ENCODE data around the gene CENPB.

The CENPB gene

GRCh38 chr20:3804781-3805180, 18.2 kb upstream of the CENPB start:
- Histone ChIP-seq H3K36me3 (ENCODE audit: control insufficient read depth in 2 of 2, insufficient read depth in 2 of 2, low read length in 2 of 2) (peaks cover 42 to 45% of the 10 kb centered on the region in 2 donors), H3K4me1 (ENCODE audit: control insufficient read depth, insufficient read depth, low read length) (peaks cover 35% of the 10 kb centered on the region)

GRCh38 chr20:3804254-3804751, 17.8 kb upstream of the CENPB start:
- H3K4me1 ChIP-seq (ENCODE audit: control insufficient read depth, insufficient read depth, low read length), result peaks cover 40% of the 10 kb centered on the region
- H3K27me3 ChIP-seq (ENCODE audit: control insufficient read depth in 1 of 2, insufficient read depth in 2 of 2, low read length in 2 of 2), result no peaks in the 10 kb centered on the region
- H3K27ac ChIP-seq (ENCODE audit: low read length), result peak overlapping the region; percentile 97
- no peak overlapping the region for H3K9ac ChIP-seq (ENCODE audit: low read length in 2 of 2)
- H3K4me3 ChIP-seq (ENCODE audit: low read length in 2 of 2), result no peak overlapping the region
- H3K9me3 ChIP-seq (ENCODE audit: control insufficient read depth in 2 of 2, low read length in 2 of 2), result no peaks in the 10 kb centered on the region
- peaks cover 42 to 45% of the 10 kb centered on the region in 2 donors for H3K36me3 ChIP-seq (ENCODE audit: control insufficient read depth in 2 of 2, insufficient read depth in 2 of 2, low read length in 2 of 2)

More at GRCh38 chr20:3804781-3805180, 18.2 kb upstream of the CENPB start:
- no peak overlapping the region for H3K4me3 ChIP-seq (ENCODE audit: low read length in 2 of 2)
- H3K27ac ChIP-seq (ENCODE audit: low read length), result peak overlapping the region; percentile 97
- H3K9me3 ChIP-seq (ENCODE audit: control insufficient read depth in 2 of 2, low read length in 2 of 2), result no peaks in the 10 kb centered on the region
- no peaks in the 10 kb centered on the region for H3K27me3 ChIP-seq (ENCODE audit: control insufficient read depth in 1 of 2, insufficient read depth in 2 of 2, low read length in 2 of 2)
- peak overlapping the region in 1 of 2 donors; percentile 18 for H3K9ac ChIP-seq (ENCODE audit: low read length in 2 of 2)

GRCh38 chr20:3803854-3804253, 17.3 kb upstream of the CENPB start:
- no peak overlapping the region for H3K9ac ChIP-seq (ENCODE audit: low read length in 2 of 2)
- H3K27me3 ChIP-seq (ENCODE audit: control insufficient read depth in 1 of 2, insufficient read depth in 2 of 2, low read length in 2 of 2), result no peaks in the 10 kb centered on the region
- H3K9me3 ChIP-seq (ENCODE audit: control insufficient read depth in 2 of 2, low read length in 2 of 2), result no peaks in the 10 kb centered on the region
- peaks cover 44% of the 10 kb centered on the region for H3K4me1 ChIP-seq (ENCODE audit: control insufficient read depth, insufficient read depth, low read length)
- peaks cover 42 to 47% of the 10 kb centered on the region in 2 donors for H3K36me3 ChIP-seq (ENCODE audit: control insufficient read depth in 2 of 2, insufficient read depth in 2 of 2, low read length in 2 of 2)
- no peak overlapping the region for H3K4me3 ChIP-seq (ENCODE audit: low read length in 2 of 2)
- H3K27ac ChIP-seq (ENCODE audit: low read length), result peak overlapping the region; percentile 97

GRCh38 chr20:3803289-3803688, 16.7 kb upstream of the CENPB start:
- H3K27me3 ChIP-seq (ENCODE audit: control insufficient read depth in 1 of 2, insufficient read depth in 2 of 2, low read length in 2 of 2), result no peaks in the 10 kb centered on the region
- H3K9ac ChIP-seq (ENCODE audit: low read length in 2 of 2), result no peak overlapping the region
- H3K27ac ChIP-seq (ENCODE audit: low read length), result peak overlapping the region; percentile 97
- no peaks in the 10 kb centered on the region for H3K9me3 ChIP-seq (ENCODE audit: control insufficient read depth in 2 of 2, low read length in 2 of 2)
- peaks cover 48% of the 10 kb centered on the region for H3K4me1 ChIP-seq (ENCODE audit: control insufficient read depth, insufficient read depth, low read length)
- H3K36me3 ChIP-seq (ENCODE audit: control insufficient read depth in 2 of 2, insufficient read depth in 2 of 2, low read length in 2 of 2), result peaks cover 42 to 48% of the 10 kb centered on the region in 2 donors
- H3K4me3 ChIP-seq (ENCODE audit: low read length in 2 of 2), result no peak overlapping the region

- H3K9ac ChIP-seq (ENCODE audit: low read length in 2 of 2), result no peak overlapping the region
- no peaks in the 10 kb centered on the region for H3K27me3 ChIP-seq (ENCODE audit: control insufficient read depth in 1 of 2, insufficient read depth in 2 of 2, low read length in 2 of 2)
- peaks cover 42 to 48% of the 10 kb centered on the region in 2 donors for H3K36me3 ChIP-seq (ENCODE audit: control insufficient read depth in 2 of 2, insufficient read depth in 2 of 2, low read length in 2 of 2)
- H3K9me3 ChIP-seq (ENCODE audit: control insufficient read depth in 2 of 2, low read length in 2 of 2), result no peaks in the 10 kb centered on the region
- H3K4me3 ChIP-seq (ENCODE audit: low read length in 2 of 2), result no peak overlapping the region
- H3K4me1 ChIP-seq (ENCODE audit: control insufficient read depth, insufficient read depth, low read length), result peaks cover 48% of the 10 kb centered on the region
- no peak overlapping the region for H3K27ac ChIP-seq (ENCODE audit: low read length)
These were observed 16.1 kb upstream of the CENPB start for GRCh38 chr20:3802524-3803239.

- Histone ChIP-seq H3K27ac (ENCODE audit: low read length) (no peak overlapping the region), H3K36me3 (ENCODE audit: control insufficient read depth in 2 of 2, insufficient read depth in 2 of 2, low read length in 2 of 2) (peaks cover 42 to 48% of the 10 kb centered on the region in 2 donors), H3K9ac (ENCODE audit: low read length in 2 of 2) (no peak overlapping the region), H3K27me3 (ENCODE audit: control insufficient read depth in 1 of 2, insufficient read depth in 2 of 2, low read length in 2 of 2) (no peaks in the 10 kb centered on the region), H3K4me1 (ENCODE audit: control insufficient read depth, insufficient read depth, low read length) (peaks cover 48% of the 10 kb centered on the region), H3K9me3 (ENCODE audit: control insufficient read depth in 2 of 2, low read length in 2 of 2) (no peaks in the 10 kb centered on the region), H3K4me3 (ENCODE audit: low read length in 2 of 2) (no peak overlapping the region)
These were observed 15.3 kb upstream of the CENPB start for GRCh38 chr20:3801846-3802245.

GRCh38 chr20:3801299-3801698, 14.8 kb upstream of the CENPB start:
- H3K36me3 ChIP-seq (ENCODE audit: control insufficient read depth in 2 of 2, insufficient read depth in 2 of 2, low read length in 2 of 2), result peaks cover 42 to 48% of the 10 kb centered on the region in 2 donors
- H3K27me3 ChIP-seq (ENCODE audit: control insufficient read depth in 1 of 2, insufficient read depth in 2 of 2, low read length in 2 of 2), result no peaks in the 10 kb centered on the region

GRCh38 chr20:3800878-3801260, 14.3 kb upstream of the CENPB start:
- Histone ChIP-seq H3K27me3 (ENCODE audit: control insufficient read depth in 1 of 2, insufficient read depth in 2 of 2, low read length in 2 of 2) (no peaks in the 10 kb centered on the region), H3K36me3 (ENCODE audit: control insufficient read depth in 2 of 2, insufficient read depth in 2 of 2, low read length in 2 of 2) (peaks cover 42 to 48% of the 10 kb centered on the region in 2 donors), H3K4me3 (ENCODE audit: low read length in 2 of 2) (no peak overlapping the region), H3K27ac (ENCODE audit: low read length) (no peak overlapping the region), H3K4me1 (ENCODE audit: control insufficient read depth, insufficient read depth, low read length) (peaks cover 45% of the 10 kb centered on the region), H3K9me3 (ENCODE audit: control insufficient read depth in 2 of 2, low read length in 2 of 2) (no peaks in the 10 kb centered on the region), H3K9ac (ENCODE audit: low read length in 2 of 2) (no peak overlapping the region)

More at GRCh38 chr20:3801299-3801698, 14.8 kb upstream of the CENPB start:
- peaks cover 49% of the 10 kb centered on the region for H3K4me1 ChIP-seq (ENCODE audit: control insufficient read depth, insufficient read depth, low read length)
- H3K4me3 ChIP-seq (ENCODE audit: low read length in 2 of 2), result no peak overlapping the region
- H3K9me3 ChIP-seq (ENCODE audit: control insufficient read depth in 2 of 2, low read length in 2 of 2), result no peaks in the 10 kb centered on the region
- peak overlapping the region in 1 of 2 donors; percentile 29 for H3K9ac ChIP-seq (ENCODE audit: low read length in 2 of 2)
- no peak overlapping the region for H3K27ac ChIP-seq (ENCODE audit: low read length)

GRCh38 chr20:3800256-3800877, 13.8 kb upstream of the CENPB start:
- Histone ChIP-seq H3K36me3 (ENCODE audit: control insufficient read depth in 2 of 2, insufficient read depth in 2 of 2, low read length in 2 of 2) (peaks cover 42 to 45% of the 10 kb centered on the region in 2 donors), H3K27ac (ENCODE audit: low read length) (peak overlapping the region; percentile 55), H3K9me3 (ENCODE audit: control insufficient read depth in 2 of 2, low read length in 2 of 2) (no peaks in the 10 kb centered on the region), H3K9ac (ENCODE audit: low read length in 2 of 2) (peak overlapping the region; percentile 11 to 29), H3K4me1 (ENCODE audit: control insufficient read depth, insufficient read depth, low read length) (peaks cover 45% of the 10 kb centered on the region), H3K4me3 (ENCODE audit: low read length in 2 of 2) (no peak overlapping the region), H3K27me3 (ENCODE audit: control insufficient read depth in 1 of 2, insufficient read depth in 2 of 2, low read length in 2 of 2) (no peaks in the 10 kb centered on the region)

GRCh38 chr20:3798908-3799248, 12.3 kb upstream of the CENPB start:
- no peaks in the 10 kb centered on the region for H3K27me3 ChIP-seq (ENCODE audit: control insufficient read depth in 1 of 2, insufficient read depth in 2 of 2, low read length in 2 of 2)
- peak overlapping the region; percentile 55 for H3K27ac ChIP-seq (ENCODE audit: low read length)
- peaks cover 35 to 37% of the 10 kb centered on the region in 2 donors for H3K36me3 ChIP-seq (ENCODE audit: control insufficient read depth in 2 of 2, insufficient read depth in 2 of 2, low read length in 2 of 2)
- H3K9ac ChIP-seq (ENCODE audit: low read length in 2 of 2), result no peak overlapping the region
- no peak overlapping the region for H3K4me3 ChIP-seq (ENCODE audit: low read length in 2 of 2)
- no peaks in the 10 kb centered on the region for H3K9me3 ChIP-seq (ENCODE audit: control insufficient read depth in 2 of 2, low read length in 2 of 2)
- H3K4me1 ChIP-seq (ENCODE audit: control insufficient read depth, insufficient read depth, low read length), result peaks cover 55% of the 10 kb centered on the region

GRCh38 chr20:3798373-3798768, 11.8 kb upstream of the CENPB start:
- H3K36me3 ChIP-seq (ENCODE audit: control insufficient read depth in 2 of 2, insufficient read depth in 2 of 2, low read length in 2 of 2), result peaks cover 30 to 32% of the 10 kb centered on the region in 2 donors
- H3K9ac ChIP-seq (ENCODE audit: low read length in 2 of 2), result peak overlapping the region in 1 of 2 donors; percentile 9
- peak overlapping the region; percentile 67 for H3K27ac ChIP-seq (ENCODE audit: low read length)
- H3K27me3 ChIP-seq (ENCODE audit: control insufficient read depth in 1 of 2, insufficient read depth in 2 of 2, low read length in 2 of 2), result no peaks in the 10 kb centered on the region
- peaks cover 55% of the 10 kb centered on the region for H3K4me1 ChIP-seq (ENCODE audit: control insufficient read depth, insufficient read depth, low read length)
- H3K4me3 ChIP-seq (ENCODE audit: low read length in 2 of 2), result peak overlapping the region in 1 of 2 donors; percentile 8
- no peaks in the 10 kb centered on the region for H3K9me3 ChIP-seq (ENCODE audit: control insufficient read depth in 2 of 2, low read length in 2 of 2)

Measured in stomach smooth muscle (tissue), 2 donors.